ENCODE results near the gene EDDM3A. TPM values are rescaled to one million over a fixed set of nuclear protein-coding genes. Genes with fewer than 3 reads are reported as not detected.

EDDM3A gene
- total RNA-seq, 1 donor from 2014 or later = not detected

DNA sequence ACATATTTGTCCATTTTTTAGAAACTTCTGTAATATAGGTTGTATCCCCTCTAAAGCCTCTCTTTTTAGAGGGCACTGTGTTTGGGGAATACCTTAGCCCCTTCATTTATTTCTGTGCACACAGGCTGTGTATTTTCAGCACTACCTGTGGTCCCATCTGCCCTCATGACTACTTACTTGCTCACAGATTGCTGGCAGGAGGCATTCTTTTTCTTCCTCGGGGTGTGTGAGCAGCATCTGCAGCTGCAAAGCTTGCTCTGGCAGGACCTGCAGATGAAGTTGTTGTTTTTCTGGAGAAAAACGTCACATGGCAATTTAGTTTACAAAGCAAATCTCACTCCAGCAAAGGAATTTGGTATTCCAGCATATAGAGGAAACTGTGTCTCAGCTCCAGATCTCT, 32.8 kb upstream of the EDDM3A start:
- intact Hi-C loops (cut with micrococcal nuclease) = no loop called here
- Histone ChIP-seq H3K4me1 (no peaks in the 10 kb centered on the region), H3K4me3 (no peak overlapping the region), H3K27me3 (ENCODE audit: low read depth) (peaks cover 19% of the 10 kb centered on the region), H3K36me3 (no peaks in the 10 kb centered on the region), H3K27ac (replicated peaks) (no peak overlapping the region), H3K9me3 (replicated peaks) (no peaks in the 10 kb centered on the region)
- TF ChIP-seq, protein P1, sequence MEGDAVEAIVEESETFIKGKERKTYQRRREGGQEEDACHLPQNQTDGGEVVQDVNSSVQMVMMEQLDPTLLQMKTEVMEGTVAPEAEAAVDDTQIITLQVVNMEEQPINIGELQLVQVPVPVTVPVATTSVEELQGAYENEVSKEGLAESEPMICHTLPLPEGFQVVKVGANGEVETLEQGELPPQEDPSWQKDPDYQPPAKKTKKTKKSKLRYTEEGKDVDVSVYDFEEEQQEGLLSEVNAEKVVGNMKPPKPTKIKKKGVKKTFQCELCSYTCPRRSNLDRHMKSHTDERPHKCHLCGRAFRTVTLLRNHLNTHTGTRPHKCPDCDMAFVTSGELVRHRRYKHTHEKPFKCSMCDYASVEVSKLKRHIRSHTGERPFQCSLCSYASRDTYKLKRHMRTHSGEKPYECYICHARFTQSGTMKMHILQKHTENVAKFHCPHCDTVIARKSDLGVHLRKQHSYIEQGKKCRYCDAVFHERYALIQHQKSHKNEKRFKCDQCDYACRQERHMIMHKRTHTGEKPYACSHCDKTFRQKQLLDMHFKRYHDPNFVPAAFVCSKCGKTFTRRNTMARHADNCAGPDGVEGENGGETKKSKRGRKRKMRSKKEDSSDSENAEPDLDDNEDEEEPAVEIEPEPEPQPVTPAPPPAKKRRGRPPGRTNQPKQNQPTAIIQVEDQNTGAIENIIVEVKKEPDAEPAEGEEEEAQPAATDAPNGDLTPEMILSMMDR (IDR thresholded peaks at IDR 0.05; ENCODE audit: borderline replicate concordance) = no peak
- DNase-seq = no peak

DNA sequence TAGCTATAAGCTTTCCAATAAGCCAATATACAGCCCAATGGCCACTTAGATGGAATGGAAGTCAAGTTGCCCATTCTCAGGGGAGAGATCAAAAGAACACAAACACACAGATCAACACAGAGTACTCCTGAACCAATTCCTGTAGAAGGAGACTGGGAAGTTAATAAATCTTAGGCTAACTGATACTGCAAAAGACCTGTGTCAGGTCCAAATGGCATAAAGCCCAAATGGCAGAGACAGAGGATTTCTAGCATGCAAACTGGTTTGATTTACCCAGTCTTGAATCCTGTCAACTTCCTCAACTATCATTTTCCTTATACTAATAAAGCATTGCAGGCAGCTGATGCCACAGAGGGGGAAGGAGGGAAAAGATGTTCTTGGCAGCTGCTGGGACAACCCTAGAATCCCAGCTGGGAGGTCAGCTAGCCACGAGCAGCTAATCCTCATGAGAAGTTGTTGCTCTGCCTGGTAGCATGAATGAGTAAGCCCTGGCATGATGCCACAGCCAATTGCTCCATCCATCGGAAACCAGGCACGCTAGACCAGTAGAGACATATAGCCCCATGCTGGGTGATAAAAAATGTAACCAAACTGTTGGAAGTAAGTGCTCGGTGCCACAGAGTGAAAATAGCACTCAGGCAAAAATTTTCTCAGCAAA, 31.0 kb upstream of the EDDM3A start:
- peak; percentile 77 for DNase-seq
- Histone ChIP-seq H3K27ac (replicated peaks) (peak overlapping the region; percentile 44), H3K36me3 (no peaks in the 10 kb centered on the region), H3K27me3 (ENCODE audit: low read depth) (peaks cover 19% of the 10 kb centered on the region), H3K4me3 (no peak overlapping the region), H3K4me1 (no peaks in the 10 kb centered on the region), H3K9me3 (replicated peaks) (no peaks in the 10 kb centered on the region)
- TF ChIP-seq, protein P1 (IDR thresholded peaks at IDR 0.05; ENCODE audit: borderline replicate concordance) = no peak
- intact Hi-C loops (cut with micrococcal nuclease) = no loop called here

DNA sequence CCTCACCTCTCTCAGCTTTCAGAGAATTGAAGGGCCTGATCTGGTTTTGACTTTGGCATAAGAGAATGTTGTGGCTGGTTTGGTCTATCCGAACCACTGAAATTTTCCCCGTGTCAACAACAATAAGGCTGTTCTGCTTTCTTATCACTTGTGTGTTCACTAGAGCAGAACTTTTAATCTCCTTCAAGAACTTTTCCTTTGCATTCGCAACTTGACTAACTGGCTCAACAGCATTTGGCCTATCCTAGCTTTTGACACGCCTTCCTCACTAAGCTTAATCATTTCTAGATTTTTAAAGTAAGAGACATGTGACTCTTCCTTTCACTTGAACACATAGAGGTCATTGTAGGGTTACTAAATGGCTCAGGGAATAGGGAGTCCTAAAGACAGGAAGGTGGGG, 25.9 kb upstream of the EDDM3A start:
- no peak overlapping the region for H3K27ac ChIP-seq (replicated peaks)
- H3K4me3 ChIP-seq = no peak overlapping the region
- no peaks in the 10 kb centered on the region for H3K9me3 ChIP-seq (replicated peaks)
- H3K36me3 ChIP-seq = no peaks in the 10 kb centered on the region
- TF ChIP-seq, protein P1 (IDR thresholded peaks at IDR 0.05; ENCODE audit: borderline replicate concordance) = no peak
- no peak for DNase-seq
- H3K27me3 ChIP-seq (ENCODE audit: low read depth) = peaks cover 33% of the 10 kb centered on the region
- H3K4me1 ChIP-seq = no peaks in the 10 kb centered on the region
- intact Hi-C loops (cut with micrococcal nuclease) = no loop called here

DNA sequence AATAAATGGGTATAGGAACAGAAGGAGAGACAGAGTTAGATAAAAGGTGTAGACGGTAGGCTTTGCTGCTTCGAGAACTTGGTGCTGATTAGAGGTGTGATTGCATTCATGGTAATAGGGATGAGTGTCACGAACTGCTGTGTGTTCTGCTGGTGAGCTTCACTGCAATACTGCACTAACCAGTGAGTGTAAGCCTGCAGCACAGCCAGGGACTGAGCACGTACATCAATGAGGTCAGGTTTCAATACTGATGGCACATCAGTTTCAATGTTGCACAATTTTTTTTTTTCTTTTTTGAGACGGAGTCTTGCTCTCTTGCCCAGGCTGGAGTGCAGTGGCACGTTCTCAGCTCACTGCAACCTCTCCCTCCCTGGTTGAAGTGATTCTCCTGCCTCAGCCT, 24.9 kb upstream of the EDDM3A start:
- H3K4me1 ChIP-seq = no peaks in the 10 kb centered on the region

DNA sequence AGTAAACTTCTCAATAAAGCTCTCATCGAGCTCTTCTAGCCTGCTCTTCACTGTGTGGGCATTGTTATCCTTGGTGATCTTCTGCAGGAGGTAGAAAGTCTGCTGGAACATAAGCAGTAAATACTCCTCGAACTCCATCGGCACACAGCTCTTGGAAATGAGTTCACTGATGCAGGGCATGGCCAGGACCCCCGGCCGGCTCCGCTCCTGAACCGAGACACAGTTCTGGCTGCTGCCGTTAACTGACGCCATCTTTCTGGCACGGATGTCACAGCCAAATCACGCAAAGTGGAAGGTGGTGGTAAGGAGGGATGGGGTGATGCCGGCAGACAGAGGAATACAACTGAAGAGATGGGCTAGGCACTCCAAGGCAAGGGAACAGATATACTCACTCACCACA, 23.7 kb upstream of the EDDM3A start:
- Histone ChIP-seq H3K4me3 (no peak overlapping the region), H3K9me3 (replicated peaks) (no peaks in the 10 kb centered on the region), H3K36me3 (no peaks in the 10 kb centered on the region), H3K27me3 (ENCODE audit: low read depth) (peaks cover 46% of the 10 kb centered on the region), H3K27ac (replicated peaks) (no peak overlapping the region), H3K4me1 (no peaks in the 10 kb centered on the region)
- no peak for DNase-seq
- TF ChIP-seq, protein P1 (IDR thresholded peaks at IDR 0.05; ENCODE audit: borderline replicate concordance) = no peak
- intact Hi-C loops (cut with micrococcal nuclease) = no loop called here

More for the DNA sequence above, 24.9 kb upstream of the EDDM3A start:
- DNase-seq = no peak
- intact Hi-C loops (cut with micrococcal nuclease) = no loop called here
- Histone ChIP-seq H3K27me3 (ENCODE audit: low read depth) (peaks cover 39% of the 10 kb centered on the region), H3K36me3 (no peaks in the 10 kb centered on the region), H3K9me3 (replicated peaks) (no peaks in the 10 kb centered on the region), H3K4me3 (no peak overlapping the region), H3K27ac (replicated peaks) (no peak overlapping the region)
- TF ChIP-seq, protein P1 (IDR thresholded peaks at IDR 0.05; ENCODE audit: borderline replicate concordance) = no peak
